Measurements from ENCODE around the gene ZMYM2.

The ZMYM2 gene

GRCh38 chr13:20045950-20046548, 87.5 kb downstream of the ZMYM2 start:
- no peak for DNase-seq (ENCODE audit: low spot score)

DNA sequence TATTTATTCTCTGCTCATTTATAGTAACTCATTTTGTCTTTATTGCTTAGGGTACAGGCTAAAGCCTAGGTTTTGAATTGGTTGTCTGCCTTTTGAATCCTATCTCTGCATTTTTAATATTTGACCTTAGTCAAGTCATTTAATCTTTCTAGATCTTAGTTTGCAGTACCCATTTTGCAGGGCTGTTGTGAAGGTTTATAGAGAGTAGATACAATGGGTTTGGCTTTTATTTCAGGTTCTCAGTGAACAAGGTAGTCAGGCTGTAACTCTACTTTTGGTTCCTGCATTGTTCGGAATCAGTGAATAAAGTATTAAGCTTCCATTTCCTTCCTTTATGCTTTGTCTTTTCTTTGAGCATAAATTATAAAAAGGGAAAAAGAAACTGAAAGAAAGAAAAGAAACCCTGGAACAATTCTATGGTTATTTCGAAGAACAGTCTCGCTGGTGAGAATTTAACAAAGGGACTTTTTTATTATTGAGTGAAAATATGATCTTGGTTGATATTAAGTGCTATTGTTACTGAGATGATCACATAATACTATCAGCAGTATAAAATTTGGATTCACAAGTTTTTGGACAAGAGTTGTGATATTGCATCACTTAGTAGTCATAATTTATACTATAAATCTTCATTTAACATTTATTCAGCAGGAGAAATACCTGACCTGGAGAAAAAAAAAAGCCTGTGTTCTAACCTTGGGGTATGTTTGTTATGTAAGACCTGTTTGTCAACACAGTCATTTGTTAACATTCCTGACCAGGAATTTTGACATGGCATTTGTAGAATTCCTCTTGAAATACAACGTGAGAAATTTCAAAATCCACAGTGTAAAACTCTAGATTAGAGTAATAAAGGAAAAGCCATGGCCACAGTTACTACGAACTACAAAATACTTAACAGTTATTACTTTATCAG, 91.3 kb downstream of the ZMYM2 start:
- DNase-seq (ENCODE audit: low spot score), result no peak

- no peak for DNase-seq (ENCODE audit: low spot score)
These were observed 92.8 kb downstream of the ZMYM2 start for GRCh38 chr13:20051366-20051765.

DNA sequence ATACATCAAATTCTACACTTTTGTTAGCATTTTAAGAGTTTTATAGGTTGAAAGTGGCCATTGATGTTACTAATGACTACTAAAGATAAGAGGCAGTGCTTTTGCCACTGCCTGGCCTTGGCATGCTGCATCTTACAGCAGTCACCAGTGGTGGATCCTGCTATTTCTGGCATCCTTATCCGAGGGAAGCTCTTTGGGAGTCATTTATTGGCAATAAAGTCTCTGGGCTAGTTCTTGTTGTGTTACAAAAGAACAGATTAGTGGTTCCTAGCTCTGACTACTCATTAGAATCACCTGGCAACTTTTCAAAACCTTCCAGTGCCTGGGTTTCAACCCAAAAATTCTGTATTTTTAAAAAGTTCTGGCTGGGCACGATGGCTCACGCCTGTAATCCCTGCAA, 94.5 kb downstream of the ZMYM2 start:
- DNase-seq (ENCODE audit: low spot score), result peak; percentile 10

- no peak for DNase-seq (ENCODE audit: low spot score)
These were observed 95.4 kb downstream of the ZMYM2 start for GRCh38 chr13:20053891-20054290.

- no peak for DNase-seq (ENCODE audit: low spot score)
These were observed 96.1 kb downstream of the ZMYM2 start for GRCh38 chr13:20054586-20054985.

DNA sequence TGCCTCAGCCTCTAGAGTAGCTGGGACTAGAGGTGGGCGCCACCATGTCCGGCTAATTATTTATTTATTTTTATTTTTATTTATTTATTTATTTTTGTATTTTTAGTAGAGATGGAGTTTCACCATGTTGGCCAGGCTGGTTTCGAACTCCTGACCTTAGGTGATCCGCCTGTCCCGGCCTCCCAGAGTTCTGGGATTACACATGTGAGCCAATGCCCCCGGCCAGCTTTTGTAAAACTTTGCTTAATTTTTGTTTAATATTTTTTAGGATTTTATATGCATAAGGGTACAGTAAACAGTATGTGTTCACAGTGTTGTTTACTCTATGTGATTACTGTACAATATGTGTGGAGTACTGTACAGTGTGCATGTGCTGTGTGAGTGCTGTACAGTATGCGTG, 98.7 kb downstream of the ZMYM2 start:
- no peak for DNase-seq (ENCODE audit: low spot score)

- no peak for DNase-seq (ENCODE audit: low spot score)
These were observed 99.4 kb downstream of the ZMYM2 start for GRCh38 chr13:20057963-20058362.

GRCh38 chr13:20058476-20058875, 99.9 kb downstream of the ZMYM2 start:
- DNase-seq (ENCODE audit: low spot score), result no peak

GRCh38 chr13:20064128-20064527, 105.6 kb downstream of the ZMYM2 start:
- no peak for DNase-seq (ENCODE audit: low spot score)

DNA sequence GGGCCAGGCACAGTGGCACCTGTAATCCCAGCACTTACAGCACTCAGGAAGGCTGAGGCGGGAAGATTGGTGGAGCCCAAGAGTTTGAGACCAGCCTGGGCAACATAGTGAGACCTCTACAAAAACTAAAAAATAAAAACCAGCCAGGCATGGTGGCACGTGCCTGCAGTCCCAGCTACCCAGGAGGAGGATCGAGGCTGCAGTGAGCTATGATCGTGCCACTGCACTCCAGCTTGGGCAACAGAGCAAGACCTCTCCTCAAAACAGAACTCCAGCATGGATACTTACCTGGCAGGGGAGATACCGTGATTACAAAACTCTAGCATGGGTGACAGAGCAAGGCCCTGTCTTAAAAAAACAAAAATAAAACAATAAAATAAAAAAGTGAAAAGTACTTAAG, 107.0 kb downstream of the ZMYM2 start:
- DNase-seq (ENCODE audit: low spot score), result no peak

- no peak for DNase-seq (ENCODE audit: low spot score)
These were observed 111.4 kb downstream of the ZMYM2 start for GRCh38 chr13:20069956-20070355.

DNA sequence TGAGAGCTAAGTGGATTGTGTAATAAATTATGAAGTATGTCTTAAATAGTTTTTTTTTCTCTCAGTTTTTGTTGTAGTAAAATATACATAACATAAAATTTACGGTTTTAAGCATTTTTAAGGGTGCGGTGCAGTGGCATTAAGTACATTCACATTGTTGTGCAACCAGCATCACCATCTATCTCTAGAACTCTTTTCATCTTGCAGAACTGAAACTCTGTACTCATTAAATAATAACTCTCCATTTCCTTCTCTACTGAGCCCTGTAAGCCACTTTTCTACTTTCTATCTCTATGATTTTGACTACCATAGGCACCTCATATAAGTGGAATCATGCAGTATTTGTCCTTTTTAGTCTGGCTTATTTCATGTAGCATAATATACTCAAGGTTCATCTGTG, 115.2 kb downstream of the ZMYM2 start:
- DNase-seq (ENCODE audit: low spot score), result no peak

GRCh38 chr13:20074966-20075365, 116.4 kb downstream of the ZMYM2 start:
- DNase-seq (ENCODE audit: low spot score), result no peak

DNA sequence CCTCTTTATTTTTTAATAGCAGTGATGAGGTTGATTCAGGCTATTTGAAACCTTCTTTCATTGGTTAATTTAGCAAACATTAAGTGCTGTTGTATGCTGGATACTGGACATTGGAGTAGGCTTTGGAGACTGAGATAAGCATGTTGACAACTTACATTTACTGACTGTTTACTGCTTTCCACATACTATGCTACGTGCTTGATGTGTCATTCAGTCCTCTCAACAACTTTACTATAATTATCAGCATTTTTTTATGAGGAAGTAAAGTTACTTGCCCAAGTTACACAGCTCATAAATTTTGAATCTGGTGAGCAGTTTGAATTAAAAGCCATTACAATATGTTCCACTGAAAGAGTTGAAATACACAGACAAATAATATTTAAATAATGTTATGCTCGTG, 118.6 kb downstream of the ZMYM2 start:
- no peak for DNase-seq (ENCODE audit: low spot score)

GRCh38 chr13:20080377-20081164, 122.0 kb downstream of the ZMYM2 start:
- no peak for DNase-seq (ENCODE audit: low spot score)

DNA sequence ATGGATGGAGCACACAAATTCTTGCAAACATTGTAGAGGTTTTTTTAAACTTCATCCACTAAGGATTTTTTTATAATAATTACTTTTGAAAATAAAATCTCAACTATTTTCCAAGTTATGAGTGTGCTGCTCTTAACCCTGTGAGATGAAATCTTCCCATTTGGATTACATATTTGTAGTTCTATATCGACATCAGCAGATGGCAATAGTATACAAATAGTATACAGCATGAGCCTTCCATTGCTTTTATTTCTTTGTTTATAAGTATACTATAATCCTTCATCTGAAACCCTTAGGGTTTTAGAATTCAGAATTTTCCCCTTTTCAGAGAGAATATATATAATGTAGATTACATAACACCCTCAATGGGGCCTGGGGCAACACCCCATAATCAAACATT, 131.8 kb downstream of the ZMYM2 start:
- DNase-seq (ENCODE audit: low spot score), result no peak

DNA sequence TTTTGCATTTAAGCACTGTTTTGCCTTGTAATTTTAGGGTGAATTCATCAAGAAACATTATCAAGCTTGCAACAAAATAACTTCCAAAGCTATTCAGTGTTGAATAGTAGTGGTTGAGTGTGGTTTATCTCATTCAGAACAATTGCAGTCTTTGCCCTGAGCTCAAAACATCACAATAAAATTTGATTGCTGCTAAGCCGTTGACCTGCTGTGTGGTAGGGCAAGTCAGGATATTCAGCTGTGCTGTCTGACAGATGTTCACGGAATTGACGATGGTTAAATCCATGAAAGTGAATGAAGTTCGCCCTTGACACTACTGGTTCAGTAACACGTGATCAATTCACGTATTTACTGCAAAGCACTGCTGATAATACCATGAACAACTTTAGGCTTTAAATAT, 135.4 kb downstream of the ZMYM2 start:
- no peak for DNase-seq (ENCODE audit: low spot score)

- DNase-seq (ENCODE audit: low spot score), result no peak
These were observed 140.8 kb downstream of the ZMYM2 start for GRCh38 chr13:20099319-20099718.

- DNase-seq (ENCODE audit: low spot score), result no peak
These were observed 143.2 kb downstream of the ZMYM2 start for GRCh38 chr13:20101467-20102316.

DNA sequence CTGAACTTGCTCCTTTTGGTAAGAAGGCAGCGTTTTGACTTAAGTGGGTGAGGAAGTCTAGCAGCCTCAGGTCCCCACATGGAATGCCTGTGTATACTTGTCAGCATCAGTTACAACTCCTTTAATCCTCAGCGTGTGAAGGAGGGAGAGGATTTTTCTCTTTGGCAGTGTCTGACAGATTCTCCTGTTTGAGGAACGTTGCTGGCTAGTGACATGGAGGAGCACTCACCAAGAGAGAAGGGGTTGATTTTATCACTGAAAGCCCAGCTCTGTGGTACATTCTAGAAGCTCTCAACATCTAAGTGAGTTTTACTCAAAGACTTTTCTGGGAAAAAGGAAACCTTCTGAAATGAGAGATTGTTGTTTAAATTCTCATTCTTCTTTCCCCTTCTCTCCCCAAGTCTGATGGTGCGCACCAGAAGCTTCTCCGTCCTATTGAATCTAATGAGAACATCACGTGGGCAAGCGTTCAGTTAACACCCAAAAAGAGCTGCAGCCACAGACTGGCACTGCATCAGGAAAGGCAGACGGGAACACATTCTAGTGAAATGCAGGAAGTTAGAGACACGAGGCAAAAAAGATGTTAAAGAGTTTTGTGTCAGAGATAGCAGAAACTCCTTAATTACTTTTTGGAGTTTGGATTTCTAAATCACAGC, 144.1 kb downstream of the ZMYM2 start:
- no peak for DNase-seq (ENCODE audit: low spot score)
